ENCODE measurements around the gene SORCS2. TPM values are rescaled to one million over a fixed set of nuclear protein-coding genes. Genes with fewer than 3 reads are reported as not detected.

Gene SORCS2
- total RNA-seq, 1 experiment from 2014 or later = not detected

DNA sequence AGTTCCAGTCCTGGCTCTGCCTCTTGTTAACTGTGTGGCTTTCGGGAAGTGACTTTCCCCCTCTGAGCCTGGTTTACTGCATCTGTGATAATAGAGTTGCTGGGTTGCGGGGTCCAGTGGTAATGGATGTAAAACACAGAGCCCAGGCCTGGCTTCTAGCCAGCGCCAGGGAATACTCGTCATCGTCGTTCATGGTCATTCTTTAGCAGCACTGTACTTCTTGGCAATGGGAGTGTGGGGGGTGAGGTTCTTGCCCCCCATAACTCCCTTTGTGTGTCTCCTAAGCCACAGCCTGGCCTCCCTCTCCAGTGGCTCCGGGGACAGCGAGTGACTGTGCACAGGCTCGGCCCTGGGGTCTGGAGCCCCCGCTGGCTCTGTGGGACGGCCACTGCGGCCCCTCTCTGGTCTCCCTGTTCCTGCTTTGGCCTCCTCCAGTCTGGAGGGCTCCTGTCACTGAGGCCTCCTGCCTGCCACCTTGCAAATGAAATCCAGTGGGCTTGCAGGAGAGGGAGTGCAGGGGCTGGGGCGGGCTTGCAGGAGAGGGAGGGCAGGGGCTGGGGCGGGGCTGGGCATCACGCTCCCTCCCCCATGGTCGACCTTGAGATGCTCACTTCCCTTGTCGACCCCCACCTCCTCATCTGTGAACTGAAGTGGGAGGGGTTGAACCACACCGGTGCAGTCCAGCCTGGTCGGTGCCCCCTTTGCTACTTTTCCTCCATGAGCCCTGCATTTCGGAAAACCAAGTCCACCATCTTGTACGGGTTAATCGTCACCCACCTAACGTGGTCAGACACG, 229.2 kb downstream of the SORCS2 start:
- H3K27ac Mint-ChIP-seq (ENCODE audit: unreplicated experiment) = no peak overlapping the region
- intact Hi-C loops (cut with micrococcal nuclease; ENCODE audit: unreplicated experiment) = no loop called here
- H3K36me3 Mint-ChIP-seq (ENCODE audit: insufficient read depth, unreplicated experiment) = no peaks in the 10 kb centered on the region
- H3K4me1 Mint-ChIP-seq (ENCODE audit: low read depth, unreplicated experiment) = no peaks in the 10 kb centered on the region
- DNase-seq = no peak
- CTCF ChIA-PET = no interaction called here
- no peak overlapping the region for H3K4me3 Mint-ChIP-seq (ENCODE audit: low read depth, unreplicated experiment)
- H3K9me3 Mint-ChIP-seq (ENCODE audit: low read depth, unreplicated experiment) = no peaks in the 10 kb centered on the region
- TF ChIP-seq, protein P1, sequence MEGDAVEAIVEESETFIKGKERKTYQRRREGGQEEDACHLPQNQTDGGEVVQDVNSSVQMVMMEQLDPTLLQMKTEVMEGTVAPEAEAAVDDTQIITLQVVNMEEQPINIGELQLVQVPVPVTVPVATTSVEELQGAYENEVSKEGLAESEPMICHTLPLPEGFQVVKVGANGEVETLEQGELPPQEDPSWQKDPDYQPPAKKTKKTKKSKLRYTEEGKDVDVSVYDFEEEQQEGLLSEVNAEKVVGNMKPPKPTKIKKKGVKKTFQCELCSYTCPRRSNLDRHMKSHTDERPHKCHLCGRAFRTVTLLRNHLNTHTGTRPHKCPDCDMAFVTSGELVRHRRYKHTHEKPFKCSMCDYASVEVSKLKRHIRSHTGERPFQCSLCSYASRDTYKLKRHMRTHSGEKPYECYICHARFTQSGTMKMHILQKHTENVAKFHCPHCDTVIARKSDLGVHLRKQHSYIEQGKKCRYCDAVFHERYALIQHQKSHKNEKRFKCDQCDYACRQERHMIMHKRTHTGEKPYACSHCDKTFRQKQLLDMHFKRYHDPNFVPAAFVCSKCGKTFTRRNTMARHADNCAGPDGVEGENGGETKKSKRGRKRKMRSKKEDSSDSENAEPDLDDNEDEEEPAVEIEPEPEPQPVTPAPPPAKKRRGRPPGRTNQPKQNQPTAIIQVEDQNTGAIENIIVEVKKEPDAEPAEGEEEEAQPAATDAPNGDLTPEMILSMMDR (IDR thresholded peaks at IDR 0.05; ENCODE audit: unreplicated experiment) = no peak
- peaks cover 29% of the 10 kb centered on the region for H3K27me3 Mint-ChIP-seq (ENCODE audit: unreplicated experiment)
- BruUV-seq (replicated peaks) = no TSS peak

DNA sequence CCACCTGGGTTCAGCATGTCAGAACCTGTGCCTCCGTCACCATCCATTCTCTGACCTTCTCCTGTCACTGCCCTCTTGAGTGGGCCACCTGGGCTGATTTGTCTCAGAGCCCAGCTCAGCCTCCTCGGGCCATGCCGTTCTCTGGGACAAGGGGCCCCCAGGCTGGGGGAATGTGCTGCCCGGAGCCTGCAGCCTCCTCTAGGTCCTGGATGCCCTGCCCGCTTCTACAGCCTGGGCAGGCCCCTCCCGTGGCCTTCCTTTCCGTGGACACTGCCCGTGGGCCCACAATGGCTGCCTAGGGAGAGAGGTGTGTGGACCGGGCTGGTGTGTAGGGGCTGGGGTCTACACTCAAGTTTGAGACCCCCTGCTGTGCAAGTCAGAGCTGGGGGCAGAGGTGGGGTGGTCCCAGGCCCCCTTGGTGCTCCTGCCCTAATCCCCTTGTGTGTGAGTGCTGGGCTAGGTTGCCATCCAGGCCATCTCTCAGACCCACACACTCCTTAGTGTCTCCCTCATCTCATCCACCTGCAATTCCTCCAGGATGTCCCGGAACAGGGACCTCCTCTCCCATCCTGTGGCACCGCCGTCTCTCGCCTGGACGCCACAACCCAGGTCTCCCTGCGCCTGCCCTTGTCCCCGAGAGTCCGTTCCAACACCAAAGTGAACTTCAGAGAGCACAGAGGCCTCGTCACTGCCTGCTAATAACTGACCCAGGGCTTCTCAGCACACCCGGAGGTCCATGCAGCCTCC, 230.0 kb downstream of the SORCS2 start:
- no peak for DNase-seq
- intact Hi-C loops (cut with micrococcal nuclease; ENCODE audit: unreplicated experiment) = no loop called here

DNA sequence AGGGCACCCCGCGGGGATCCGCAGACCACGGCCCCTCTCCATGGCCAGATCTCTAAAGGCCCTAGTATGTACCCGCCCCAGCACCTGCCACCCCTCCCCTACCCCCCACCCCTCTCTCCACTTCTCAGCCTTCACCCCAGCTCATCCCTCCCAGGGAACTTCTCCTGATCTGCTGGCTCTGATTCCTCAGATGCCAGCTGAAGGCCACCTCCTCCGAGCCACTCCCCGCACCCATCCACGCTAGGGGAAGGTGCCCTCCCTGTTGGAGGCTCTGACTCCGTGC, 230.5 kb downstream of the SORCS2 start:
- TF ChIP-seq, protein P1 (IDR thresholded peaks at IDR 0.05; ENCODE audit: unreplicated experiment) = no peak
- H3K27me3 Mint-ChIP-seq (ENCODE audit: unreplicated experiment) = peaks cover 24% of the 10 kb centered on the region
- DNase-seq = no peak
- H3K4me3 Mint-ChIP-seq (ENCODE audit: low read depth, unreplicated experiment) = no peak overlapping the region
- no TSS peak for BruUV-seq (replicated peaks)
- H3K36me3 Mint-ChIP-seq (ENCODE audit: insufficient read depth, unreplicated experiment) = no peaks in the 10 kb centered on the region
- intact Hi-C loops (cut with micrococcal nuclease; ENCODE audit: unreplicated experiment) = no loop called here
- no peak overlapping the region for H3K27ac Mint-ChIP-seq (ENCODE audit: unreplicated experiment)
- H3K4me1 Mint-ChIP-seq (ENCODE audit: low read depth, unreplicated experiment) = no peaks in the 10 kb centered on the region
- no peaks in the 10 kb centered on the region for H3K9me3 Mint-ChIP-seq (ENCODE audit: low read depth, unreplicated experiment)
- CTCF ChIA-PET = no interaction called here

More for the DNA sequence above, 230.0 kb downstream of the SORCS2 start:
- Mint-ChIP-seq H3K9me3 (ENCODE audit: low read depth, unreplicated experiment) (no peaks in the 10 kb centered on the region), H3K4me1 (ENCODE audit: low read depth, unreplicated experiment) (no peaks in the 10 kb centered on the region), H3K36me3 (ENCODE audit: insufficient read depth, unreplicated experiment) (no peaks in the 10 kb centered on the region), H3K4me3 (ENCODE audit: low read depth, unreplicated experiment) (no peak overlapping the region), H3K27me3 (ENCODE audit: unreplicated experiment) (peaks cover 29% of the 10 kb centered on the region), H3K27ac (ENCODE audit: unreplicated experiment) (no peak overlapping the region)
- BruUV-seq (replicated peaks) = no TSS peak
- CTCF ChIA-PET = no interaction called here
- TF ChIP-seq, protein P1 (IDR thresholded peaks at IDR 0.05; ENCODE audit: unreplicated experiment) = no peak

DNA sequence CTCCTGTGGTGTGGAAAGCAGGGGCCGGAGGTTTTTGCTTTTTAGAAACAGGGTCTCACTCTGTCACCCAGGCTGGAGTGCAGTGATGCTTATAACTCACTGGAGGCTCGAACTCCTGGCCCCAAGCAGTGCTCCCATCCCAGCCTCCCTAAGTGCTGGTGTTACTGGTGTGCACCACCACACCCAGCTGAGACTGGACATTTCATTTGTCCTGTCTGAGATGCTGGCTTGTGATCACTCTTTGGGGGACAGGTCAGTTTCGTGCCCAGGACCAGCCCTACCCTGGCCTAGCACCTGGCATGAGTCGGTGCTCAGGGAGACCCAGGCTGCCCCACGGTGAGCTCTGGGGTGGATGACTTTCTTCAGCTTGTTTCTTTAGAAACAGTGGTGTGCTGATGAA, 231.1 kb downstream of the SORCS2 start:
- Mint-ChIP-seq H3K27me3 (ENCODE audit: unreplicated experiment) (peaks cover 19% of the 10 kb centered on the region), H3K9me3 (ENCODE audit: low read depth, unreplicated experiment) (no peaks in the 10 kb centered on the region), H3K4me3 (ENCODE audit: low read depth, unreplicated experiment) (no peak overlapping the region), H3K27ac (ENCODE audit: unreplicated experiment) (no peak overlapping the region), H3K4me1 (ENCODE audit: low read depth, unreplicated experiment) (no peaks in the 10 kb centered on the region), H3K36me3 (ENCODE audit: insufficient read depth, unreplicated experiment) (no peaks in the 10 kb centered on the region)
- CTCF ChIA-PET = no interaction called here
- BruUV-seq (replicated peaks) = no TSS peak
- intact Hi-C loops (cut with micrococcal nuclease; ENCODE audit: unreplicated experiment) = no loop called here
- TF ChIP-seq, protein P1 (IDR thresholded peaks at IDR 0.05; ENCODE audit: unreplicated experiment) = no peak
- no peak for DNase-seq
